ENCODE measurements around the gene PILRB.
A peak's percentile ranks its signal among the peaks of the same experiment; 100 is the strongest.
"Not testable (repeated sequence)": the region's sequence is repeated elsewhere in the genome, so short reads cannot be mapped to it uniquely, and the experiment has no call there.

PILRB gene

DNA sequence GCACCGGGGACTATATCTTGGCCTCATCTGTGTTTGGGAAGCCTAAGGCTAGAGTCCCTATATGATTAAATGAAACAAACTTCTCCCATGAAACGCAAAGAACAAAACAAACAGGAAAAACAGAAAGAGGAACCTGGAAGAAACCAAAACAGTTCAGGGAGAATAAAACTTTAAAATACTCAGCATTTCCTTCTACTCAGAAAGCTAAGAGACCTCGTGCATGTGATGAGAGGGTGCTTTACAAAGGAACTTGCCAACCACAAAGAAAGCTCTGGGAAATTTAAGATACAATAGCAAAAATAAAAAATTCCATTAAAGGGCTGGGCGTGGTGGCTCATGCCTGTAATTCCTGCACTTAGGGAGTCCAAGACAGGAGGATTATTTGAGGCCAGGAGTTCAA lies 22.3 kb downstream of the PILRB start:
- no peak for DNase-seq

DNA sequence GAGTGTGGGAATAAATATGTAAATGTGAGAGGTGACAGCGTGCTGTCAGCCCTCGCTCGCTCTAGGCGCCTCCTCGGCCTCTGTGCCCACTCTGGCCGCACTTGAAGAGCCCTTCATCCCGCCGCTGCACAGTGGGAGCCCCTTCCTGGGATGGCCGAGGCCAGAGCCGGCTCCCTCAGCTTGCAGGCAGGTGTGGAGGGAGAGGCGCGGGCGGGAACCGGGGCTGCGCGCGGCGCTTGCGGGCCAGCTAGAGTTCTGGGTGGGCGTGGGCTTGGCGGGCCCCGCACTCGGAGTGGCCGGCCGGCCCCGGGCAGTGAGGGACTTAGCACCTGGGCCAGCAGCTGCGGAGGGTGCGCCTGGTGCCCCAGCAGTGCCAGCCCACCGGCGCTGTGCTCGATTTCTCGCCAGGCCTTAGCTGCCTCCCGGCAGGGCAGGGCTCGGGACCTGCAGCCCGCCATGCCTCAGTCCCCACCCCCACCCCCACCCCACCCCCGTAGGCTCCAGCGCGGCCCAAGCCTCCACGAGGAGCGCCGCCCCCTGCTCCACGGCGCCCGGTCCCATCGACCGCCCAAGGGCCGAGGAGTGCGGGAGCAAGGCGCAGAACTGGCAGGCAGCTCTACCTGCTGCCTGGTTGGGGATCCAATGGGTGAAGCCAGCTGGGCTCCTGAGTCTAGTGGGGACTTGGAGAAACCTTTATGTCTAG lies 23.8 kb downstream of the PILRB start:
- not testable (repeated sequence) for DNase-seq

DNA sequence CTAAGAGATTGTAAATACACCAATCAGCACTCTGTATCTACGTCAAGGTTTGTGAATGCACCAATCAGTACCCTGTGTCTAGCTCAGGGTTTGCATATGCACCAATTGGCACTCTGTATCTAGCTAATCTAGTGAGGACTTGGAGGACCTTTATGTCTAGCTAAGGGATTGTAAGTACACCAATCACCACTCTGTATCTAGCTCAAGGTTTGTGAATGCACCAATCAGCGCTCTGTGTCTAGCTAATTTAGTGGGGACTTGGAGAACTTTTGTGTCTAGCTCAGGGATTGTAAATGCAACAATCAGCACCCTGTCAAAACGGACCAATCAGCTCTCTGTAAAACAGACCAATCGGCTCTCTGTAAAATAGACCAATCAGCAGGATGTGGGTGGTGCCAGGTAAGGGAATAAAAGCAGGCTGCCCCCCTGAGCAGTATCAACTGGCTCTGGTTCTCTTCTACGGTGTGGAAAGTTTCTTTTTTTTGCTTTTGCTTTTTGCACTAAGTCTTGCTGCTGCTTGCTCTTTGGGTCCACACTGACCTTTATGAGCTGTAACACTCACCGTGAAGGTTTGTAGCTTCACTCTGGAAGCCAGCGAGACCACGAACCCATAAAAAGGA lies 24.4 kb downstream of the PILRB start:
- DNase-seq, result not testable (repeated sequence)

DNA sequence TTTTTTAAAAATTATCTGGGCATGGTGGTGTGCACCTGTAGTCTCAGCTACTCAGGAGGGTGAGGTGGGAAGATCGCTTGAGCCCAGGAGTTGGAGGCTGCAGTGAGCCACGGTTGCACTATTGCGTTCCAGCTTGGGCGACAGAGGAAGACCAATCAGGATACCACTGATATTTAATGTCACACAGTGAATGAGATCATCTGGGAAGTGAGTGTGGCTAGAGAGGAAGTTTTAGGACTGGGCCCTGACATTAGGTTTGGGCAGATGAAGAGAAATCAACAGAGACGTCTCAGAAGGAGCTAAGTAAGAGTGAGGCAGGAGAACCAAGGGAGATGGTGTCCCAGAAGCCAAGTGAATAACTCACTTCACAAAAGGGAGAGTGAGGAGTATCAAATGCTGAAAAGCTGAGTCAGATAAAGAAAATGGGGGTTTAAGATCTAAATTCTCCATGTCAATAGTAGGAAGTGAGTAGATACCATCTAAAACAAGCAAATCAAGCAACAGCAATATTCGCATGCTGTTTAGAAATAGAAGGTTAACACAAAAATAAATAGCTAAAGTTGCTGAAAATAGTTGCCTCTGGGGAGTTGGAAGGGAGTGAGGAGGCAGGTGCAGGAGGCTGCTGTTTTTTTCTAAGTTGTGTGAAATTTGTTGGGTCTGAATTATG lies 26.8 kb downstream of the PILRB start:
- no peak for DNase-seq

DNA sequence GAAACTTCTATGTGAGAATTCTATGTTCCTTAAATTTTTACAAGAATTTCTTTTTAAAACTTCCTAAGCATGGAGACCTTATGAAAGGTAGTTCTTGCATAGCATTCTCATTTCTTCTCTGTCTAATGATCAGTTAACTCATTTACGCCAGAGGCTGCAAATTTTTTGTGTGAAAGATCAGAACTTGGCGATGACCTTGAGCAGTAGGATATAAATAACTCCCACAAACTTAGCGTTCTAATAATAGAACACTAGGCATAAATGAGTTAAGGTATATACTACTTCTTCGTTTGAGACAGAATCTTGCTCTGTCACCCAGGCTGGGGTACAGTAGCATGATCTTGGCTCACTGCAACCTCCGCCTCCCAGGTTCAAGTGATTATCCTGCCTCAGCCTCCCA lies 29.0 kb downstream of the PILRB start:
- DNase-seq, result no peak

DNA sequence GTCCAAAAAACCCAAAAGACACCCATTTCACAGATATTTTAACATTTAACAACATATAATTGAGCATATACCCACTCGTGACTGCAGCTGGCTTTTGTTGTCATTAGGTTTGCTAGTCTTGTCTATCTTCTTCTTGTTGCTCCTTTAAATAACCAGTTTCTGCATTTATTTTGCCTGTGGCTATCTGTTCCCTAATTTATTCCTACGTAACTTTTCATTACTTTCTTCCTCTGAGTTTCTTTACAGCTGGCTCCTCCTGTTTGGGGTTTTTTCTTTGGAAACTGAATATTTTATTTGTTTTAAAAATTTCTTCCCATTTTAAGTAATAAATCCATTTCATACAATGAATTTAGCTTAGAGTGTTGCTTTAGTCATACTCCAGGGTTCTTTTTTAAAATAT lies 29.8 kb downstream of the PILRB start:
- DNase-seq, result no peak

DNA sequence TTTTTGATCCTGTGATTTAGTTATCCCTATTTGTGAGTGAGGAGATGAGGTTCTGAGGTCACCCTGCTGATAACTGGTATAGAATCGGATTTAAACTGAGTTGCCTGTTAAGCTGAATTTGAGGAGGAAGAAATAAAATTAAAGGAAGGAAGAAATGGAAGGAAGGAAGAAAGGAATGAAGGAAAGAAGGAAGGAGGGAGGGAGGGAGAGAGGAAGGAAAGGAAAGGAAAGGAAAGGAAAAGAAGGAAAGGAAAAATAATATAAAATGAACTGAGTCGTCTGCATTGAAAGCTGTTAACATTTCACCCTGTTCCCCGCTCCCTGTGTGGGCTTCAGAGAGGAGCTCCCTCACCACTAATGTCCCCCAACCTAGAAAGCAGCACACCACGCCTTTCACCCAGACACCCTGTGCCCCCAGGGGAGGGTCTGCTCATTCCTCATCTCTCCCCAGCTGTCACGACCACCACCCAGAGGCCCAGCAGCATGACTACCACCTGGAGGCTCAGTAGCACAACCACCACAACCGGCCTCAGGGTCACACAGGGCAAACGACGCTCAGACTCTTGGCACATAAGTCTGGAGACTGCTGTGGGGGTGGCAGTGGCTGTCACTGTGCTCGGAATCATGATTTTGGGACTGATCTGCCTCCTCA lies 31.6 kb downstream of the PILRB start:
- DNase-seq, result no peak

DNA sequence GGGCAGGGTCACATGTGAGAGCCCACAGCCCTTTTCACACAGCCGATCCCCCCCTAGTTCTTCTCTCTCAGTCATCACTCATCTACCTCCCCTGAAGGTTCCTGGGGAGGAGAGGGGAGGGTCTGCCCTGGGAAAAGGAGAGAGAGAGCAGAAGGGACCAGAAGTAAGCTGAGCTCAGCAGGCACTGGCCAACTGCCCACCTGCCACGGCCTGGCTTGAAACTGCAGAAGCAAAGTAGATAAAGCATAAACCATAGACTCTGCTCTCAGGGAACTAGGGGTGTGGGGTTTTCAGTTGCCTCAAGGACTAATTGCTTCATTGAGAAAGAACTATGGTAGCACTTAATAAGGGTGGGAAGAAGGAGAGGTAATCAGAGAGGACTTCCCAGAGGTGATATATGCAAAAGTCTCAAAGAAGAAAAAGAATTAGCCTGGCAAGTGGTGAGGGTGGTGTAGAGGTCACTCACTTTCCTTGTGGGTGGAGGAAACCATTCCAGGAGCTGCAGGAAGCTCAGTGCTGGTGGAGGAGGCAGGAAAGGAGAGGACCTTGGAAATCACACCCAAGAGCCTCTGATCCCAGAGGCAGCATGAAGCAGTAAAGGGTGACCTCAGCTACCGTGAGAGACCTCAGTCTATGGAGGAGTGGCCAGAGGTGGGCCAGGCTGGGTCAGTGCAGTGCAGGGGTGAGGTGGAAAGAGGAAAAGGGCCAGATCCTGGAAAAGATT lies 32.5 kb downstream of the PILRB start:
- no peak for DNase-seq

DNA sequence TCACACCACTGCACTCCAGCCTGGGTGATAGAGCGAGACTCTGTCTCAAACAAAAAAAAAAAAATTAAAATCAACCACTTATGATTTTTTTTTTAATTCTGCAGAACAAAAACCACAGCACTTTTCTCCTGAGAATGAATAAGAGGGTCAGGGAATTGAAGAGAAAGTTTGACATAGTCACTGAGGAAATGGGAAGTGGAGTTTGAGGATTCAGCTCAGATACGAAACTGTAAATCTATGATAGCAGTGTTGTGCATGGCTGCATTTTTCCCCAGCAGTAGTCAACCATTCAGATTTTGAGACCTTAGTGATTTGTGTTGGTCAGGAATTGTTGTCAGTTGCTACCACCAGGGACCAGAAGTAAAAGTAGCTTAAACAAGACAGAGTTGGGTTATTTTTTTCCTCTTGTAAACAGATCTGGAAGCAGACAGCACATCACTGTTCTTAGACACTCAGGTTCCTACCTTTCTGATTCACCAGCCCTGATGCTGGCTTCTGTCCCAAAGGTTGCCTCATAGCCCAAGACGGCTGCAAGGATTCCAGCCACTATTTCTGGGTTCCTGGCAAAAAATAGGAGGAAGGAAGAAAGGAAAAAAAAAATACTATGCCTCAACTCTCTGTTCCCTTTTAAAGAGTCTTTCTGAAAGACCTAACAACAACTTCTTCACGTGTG lies 35.5 kb downstream of the PILRB start:
- no peak for DNase-seq

DNA sequence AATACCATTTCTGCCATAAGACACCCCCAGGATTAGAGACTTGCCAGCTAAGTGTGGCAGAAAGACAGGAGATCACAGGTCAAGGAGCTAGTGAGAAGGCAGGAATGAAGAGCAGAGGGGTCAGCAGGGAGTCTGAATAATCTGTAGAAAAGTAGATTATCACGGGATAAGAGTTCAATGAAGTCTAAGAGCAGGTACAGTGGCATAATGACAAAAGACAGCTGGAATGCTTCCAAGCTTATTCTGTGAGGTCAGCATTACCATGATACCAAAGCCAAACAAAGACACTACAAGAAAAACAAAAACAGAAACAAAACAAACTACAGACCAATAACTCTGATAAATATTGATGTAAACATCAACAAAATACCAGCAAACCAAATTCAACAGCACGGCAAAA lies 36.2 kb downstream of the PILRB start:
- DNase-seq, result no peak

DNA sequence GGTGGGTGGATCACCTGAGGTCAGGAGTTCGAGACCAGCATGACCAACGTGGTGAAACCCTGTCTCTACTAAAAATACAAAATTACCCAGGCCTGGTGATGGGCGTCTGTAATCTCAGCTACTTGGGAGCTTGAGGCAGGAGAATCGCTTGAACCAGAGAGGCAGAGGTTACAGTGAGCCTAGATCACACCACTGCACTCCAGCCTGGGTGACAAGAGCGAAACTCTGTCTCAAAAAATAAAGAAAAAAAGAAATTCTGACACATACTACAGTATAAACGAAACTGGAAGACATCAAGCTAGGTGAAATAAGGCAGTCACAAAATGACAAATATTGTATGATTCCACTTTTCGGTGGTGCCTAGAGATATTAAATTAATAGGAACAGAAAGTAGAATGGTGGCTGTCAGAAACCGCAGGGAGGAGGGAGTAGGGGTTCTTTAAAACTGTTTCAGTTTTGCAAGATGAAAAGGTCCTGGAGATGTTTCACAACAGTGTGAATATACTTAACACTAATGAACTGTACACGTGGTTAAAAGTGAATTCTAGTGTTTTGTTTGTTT lies 38.6 kb downstream of the PILRB start:
- DNase-seq, result no peak

DNA sequence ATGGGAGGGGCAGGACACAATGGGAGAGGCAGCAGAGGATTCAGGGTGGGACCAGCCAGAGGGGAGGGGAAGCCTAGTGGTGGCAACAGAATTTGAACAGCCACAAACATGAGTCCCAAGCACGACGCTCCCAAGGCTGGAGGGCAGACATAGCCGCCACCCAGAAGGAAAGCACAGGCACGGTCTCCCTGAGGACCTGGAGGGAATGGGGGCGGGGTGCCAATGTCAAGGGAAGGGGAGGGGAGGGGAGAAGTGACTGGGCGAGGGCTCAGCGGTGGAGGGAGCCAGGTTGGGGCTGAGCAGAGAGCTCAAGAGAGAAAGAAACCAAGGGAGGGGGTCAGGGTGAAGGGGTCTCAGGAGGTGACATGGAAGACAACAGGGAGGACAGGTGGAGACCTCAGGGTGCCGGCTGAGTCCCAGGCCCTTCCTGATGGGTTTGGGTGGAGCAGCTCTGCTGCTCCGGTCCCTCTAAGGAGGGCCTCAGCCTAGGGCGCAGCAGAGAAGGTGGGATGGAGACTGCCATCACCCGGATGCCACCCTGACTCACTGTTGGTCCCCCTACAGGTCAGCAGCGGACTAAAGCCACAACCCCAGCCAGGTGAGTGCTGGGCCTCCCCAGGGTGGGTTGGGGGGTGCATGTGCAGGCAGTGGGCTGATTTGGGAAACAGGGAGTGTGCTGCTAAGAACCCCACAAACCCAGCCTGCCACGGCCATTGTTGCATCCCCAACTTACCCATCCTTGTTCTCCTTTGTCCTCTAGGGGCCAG lies 39.6 kb downstream of the PILRB start:
- no peak for DNase-seq

DNA sequence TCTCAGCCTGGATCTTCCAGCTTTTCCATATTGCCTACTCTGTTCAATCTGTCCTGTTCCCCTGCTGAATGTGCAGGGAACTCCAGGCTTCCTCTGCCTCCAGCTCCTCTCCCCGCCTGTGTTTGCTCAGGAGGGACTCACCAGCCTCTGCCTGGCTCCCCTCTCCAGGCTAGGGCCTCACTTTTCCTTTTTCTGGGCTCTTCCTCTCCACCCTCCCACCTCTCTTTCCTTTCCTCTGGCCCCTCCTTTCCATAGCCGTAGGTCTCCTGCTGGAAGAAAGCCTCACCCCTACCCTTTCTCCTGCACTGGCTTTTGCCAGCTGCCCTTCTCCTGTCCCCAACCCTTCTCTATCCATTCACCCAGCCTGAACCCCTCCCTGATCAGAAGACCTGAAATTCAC lies 40.3 kb downstream of the PILRB start:
- no peak for DNase-seq

DNA sequence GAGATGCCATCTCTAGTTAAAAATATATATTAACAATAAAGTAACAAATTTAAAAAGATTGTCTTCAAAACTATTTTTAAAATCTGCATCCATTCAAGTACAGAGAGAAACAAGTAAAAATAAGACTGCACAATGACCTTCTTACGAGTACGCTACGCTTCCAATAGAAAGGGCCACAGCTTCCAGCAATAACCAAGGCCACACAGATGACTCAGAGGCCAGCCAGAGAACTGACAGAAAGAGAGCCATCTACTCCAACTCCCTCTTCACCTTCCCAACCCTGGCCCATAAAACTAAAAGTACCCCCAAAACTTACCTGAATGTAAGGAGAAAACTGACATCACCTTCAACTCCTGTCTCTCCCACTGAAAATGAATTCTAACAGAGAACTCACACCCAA lies 42.1 kb downstream of the PILRB start:
- no peak for DNase-seq

DNA sequence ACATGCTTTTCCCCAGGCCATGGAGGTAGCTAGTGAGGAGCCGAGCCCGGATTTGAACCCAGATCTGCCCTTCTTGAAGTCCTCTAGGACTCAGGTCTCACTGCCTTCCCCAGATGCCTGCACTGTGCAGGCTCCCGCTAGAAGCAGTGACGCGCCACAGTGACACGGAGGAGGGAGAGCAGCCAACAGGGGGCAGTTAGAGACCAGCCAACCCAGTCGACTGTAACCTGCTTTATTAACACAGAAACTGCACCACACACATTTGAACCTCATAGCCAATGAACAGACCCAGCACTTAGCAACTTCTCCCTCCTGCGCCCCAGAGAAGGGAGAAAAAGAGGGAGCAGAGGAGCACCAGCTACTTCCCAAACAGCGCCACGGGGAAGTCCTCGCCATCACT lies 42.7 kb downstream of the PILRB start:
- DNase-seq, result no peak

DNA sequence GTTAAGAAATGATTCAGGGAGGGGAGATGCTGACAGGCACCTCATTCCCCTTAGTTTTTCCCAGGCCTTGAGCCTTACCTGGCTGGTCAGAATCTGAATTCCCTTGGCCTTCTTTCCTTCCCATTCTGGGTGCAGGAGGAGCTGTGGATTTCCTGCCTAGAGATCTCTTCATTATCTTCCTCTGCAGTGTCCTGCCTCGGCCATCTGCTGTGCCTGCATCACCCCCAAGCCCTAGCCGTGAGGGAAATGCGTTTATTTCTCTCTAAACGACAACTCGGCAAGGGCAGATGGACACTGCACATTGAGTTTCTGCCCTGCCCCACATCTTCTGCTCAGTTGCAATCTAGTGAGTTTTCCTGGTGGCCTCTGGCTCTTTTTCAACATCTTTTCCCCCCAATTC lies 43.9 kb downstream of the PILRB start:
- DNase-seq, result no peak

DNA sequence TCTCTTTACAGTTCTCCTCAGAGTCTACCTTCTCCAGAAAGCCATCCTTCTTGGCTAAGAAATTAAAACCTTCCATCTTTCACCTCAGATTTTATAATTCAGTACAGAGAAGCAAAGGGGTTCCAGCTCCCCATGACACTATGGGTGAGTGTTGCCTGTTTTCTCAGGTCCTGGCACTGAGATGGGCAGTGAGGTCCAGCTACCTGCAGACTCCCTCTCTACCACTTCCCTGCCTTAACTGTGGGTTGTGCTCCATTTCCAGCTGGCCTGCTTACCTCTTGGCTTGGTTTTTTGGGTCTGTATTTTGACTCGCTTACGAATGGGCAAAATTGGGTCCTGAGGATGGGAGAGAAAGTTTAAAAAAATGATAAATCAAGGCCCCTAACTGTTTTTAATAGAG lies 44.3 kb downstream of the PILRB start:
- DNase-seq, result no peak

DNA sequence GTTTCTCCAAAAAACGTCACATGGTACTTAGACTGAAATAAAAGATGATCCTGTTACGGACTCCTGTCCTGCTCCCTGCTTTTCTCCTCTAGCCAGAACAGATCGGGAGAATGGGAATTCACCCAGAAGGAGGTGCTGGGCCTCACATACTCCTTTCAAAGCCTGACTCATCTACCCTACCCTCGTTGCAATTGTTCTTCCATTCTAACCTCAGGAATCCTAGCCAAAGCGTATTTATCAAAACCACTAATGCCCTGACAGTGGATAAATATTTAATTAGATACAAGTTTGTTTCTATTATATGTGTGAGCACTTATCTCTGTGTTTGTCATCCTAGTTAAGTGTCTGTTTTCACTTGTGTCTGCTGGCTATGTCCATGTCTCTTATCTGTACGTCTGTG lies 48.9 kb downstream of the PILRB start:
- DNase-seq, result no peak

DNA sequence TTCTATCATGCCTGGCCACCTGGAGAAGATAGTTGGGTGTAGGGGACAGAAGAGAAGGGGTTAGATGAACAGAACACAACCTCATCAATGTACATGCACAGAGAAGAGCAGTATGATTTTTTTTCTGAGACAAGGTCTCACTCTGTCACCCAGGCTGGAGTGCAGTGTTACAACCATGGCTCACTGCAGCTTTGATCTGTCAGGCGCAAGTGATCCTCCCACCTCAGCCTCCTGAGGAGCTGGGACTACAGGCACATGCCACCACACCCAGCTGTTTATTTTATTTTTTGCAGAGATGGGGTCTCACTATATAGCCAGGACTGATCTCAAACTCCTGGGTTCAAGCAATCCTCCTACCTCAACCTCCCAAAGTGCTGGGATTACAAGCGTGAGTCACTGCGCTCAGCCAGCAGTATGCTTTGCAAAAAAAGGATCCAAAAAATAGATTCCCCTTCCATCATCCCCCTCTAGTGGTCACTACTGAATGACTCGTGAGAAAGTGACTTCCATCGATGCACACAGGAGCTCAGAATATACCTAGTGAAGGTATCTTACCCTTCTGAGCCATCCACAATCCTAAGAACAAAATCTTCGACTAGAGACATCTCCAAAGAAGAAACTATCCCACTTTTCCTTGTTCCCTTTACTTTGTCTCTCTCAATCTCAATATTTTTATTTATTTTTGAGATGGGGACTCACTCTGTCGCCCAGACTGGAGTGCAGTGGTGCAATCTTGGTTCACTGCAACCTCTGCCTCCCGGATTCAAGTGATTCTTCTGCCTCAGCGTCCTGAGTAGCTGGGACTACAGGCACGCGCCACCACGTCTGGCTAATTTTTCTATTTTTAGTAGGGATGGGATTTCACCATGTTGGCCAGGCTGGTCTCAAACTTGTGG lies 49.6 kb downstream of the PILRB start:
- DNase-seq, result peak; percentile 8 to 40

DNA sequence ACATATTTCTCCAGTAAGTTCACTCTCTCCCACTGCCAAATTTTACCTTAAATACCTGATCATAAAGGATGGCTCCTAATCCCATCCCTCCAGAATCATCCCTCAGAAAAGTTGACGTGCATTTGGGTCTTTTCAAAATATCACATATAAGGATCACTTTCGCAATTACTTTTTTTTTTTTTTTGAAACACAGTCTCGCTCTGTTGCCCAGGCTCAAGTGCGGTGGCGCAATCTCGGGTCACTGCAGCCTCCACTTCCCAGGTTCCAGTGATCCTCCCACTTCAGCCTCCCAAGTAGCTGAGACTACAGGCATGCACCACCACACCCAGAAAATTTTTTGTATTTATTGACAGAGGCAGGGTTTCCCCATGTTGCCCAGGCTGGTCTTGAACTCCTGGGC lies 53.2 kb downstream of the PILRB start:
- no peak for DNase-seq
